Heart left ventricle (tissue), 16 donors: ENCODE results near the gene PTPRN2. TPM values are rescaled to one million over a fixed set of nuclear protein-coding genes. Genes with fewer than 3 reads are reported as not detected.
A peak's percentile ranks its signal among the peaks of the same experiment; 100 is the strongest.

ENCODE experiments used
- ATAC-seq, 4 donors: fragments of 200-7000 bp; cut with Tn5 transposase; one replicate each; pipeline ENCODE4 v1.9.1; 2020 to 2022; ENCODE audit warnings: moderate library complexity in 4 of 4, mild to moderate bottlenecking in 3 of 4, moderate number of reproducible peaks in 1 of 4
- DNase-seq, 5 donors: peaks; one replicate each; pipeline ENCODE4 v3.0.0-alpha.2; 2020
- H3K27ac ChIP-seq, 12 donors: fragments of 200-600 bp; sonication (generic) in 4 of 12; one replicate each; pipeline versions ENCODE4 v1.5.0 to v1.8.0; 2016 to 2022; ENCODE audit warnings: mild to moderate bottlenecking in 2 of 12
- H3K27me3 ChIP-seq, 9 donors: fragments of 200-600 bp; sonication (generic) in 2 of 9; one replicate each; pipeline versions ENCODE4 v1.5.1 to v1.8.0; 2016 to 2022; ENCODE audit warnings: mild to moderate bottlenecking in 3 of 9
- H3K36me3 ChIP-seq, 9 donors: fragments of 200-600 bp; sonication (generic) in 2 of 9; one replicate each; pipeline versions ENCODE4 v1.5.0 to v1.8.0; 2018 to 2022; ENCODE audit warnings: mild to moderate bottlenecking in 2 of 9
- H3K4me1 ChIP-seq, 12 donors: fragments of 200-600 bp; sonication (generic) in 4 of 12; one replicate each; pipeline versions ENCODE4 v1.5.0 to v1.8.0; 2016 to 2022; ENCODE audit warnings: mild to moderate bottlenecking in 3 of 12
- H3K4me3 ChIP-seq, 12 donors: fragments of 200-600 bp; sonication (generic) in 4 of 12; one replicate each; pipeline versions ENCODE4 v1.5.0 to v1.8.0; 2017 to 2022; ENCODE audit warnings: mild to moderate bottlenecking in 9 of 12, moderate library complexity in 4 of 12
- H3K9me3 ChIP-seq, 12 donors: fragments of 200-600 bp; sonication (generic) in 4 of 12; one replicate each; pipeline versions ENCODE4 v1.5.0 to v1.8.0; 2016 to 2022; ENCODE audit warnings: mild to moderate bottlenecking in 1 of 12
- CTCF ChIP-seq, 12 donors: fragments of 200-600 bp; sonication (generic) in 4 of 12; IDR thresholded peaks; one replicate each; pipeline versions ENCODE4 v1.5.0 to v1.8.0; 2018 to 2022; ENCODE audit warnings: antibody characterized with exemption in 12 of 12, mild to moderate bottlenecking in 5 of 12
- POLR2A ChIP-seq, 2 donors: fragments of 450-650 bp; IDR thresholded peaks; one replicate each; pipeline ENCODE4 v1.6.1; 2017; ENCODE audit warnings: antibody characterized with exemption in 2 of 2, mild to moderate bottlenecking in 2 of 2, moderate library complexity in 2 of 2
- WGBS, 4 donors: extraction: QIAGEN DNeasy Blood & Tissue Kit in 2 of 4; methylation state at CpG; one replicate each; pipeline versions ENCODE4 v1.1.5 to v1.1.7; 2013 to 2018; 5-methylcytosine and 5-hydroxymethylcytosine counted together
- intact Hi-C, 10 donors: fragments of 100-400 bp; cut with DNase I; formaldehyde crosslinking; loops; one replicate each; pipeline versions ENCODE4 v1.11.1 to v1.14.2; 2022
- polyA plus RNA-seq, 2 donors: library from polyadenylated mRNA; stranded (reverse); fragments of 200-250 nt; gene quantifications; one replicate each; pipeline ENCODE4 v1.2.3, GENCODE V29; 2013
- total RNA-seq, 9 donors: library from RNA; depleted of rRNA in 2 of 9; stranded (reverse); fragments of >200 nt in 2 of 9; fragmentation: NEBNext Ultra II Directional in 3 of 9; extraction: Animal tissue kit (Norgen Biotek cat#: 25700) in 3 of 9; gene quantifications; one replicate each; pipeline versions ENCODE4 v1.1.0 to v1.2.4, GENCODE V29; 2016 to 2023
- donor health status: ischemic (EF 13 %, LVEDD 7.1; RV severe dilation, severe dysfunction).
- donor health status: healthy with polysubstance abuse.
- donor health status: DM: no; HTN: yes; CAD: no.
- donor health status: DM: no; HTN: no; CAD: no.
- donor health status: ischemic (EF 25% LVEDD 6.9; RV normal size, moderate dysfunction).
- donor health status: ischemic (EF 25% LVEDD 5.7; RV mildly dilated, moderate dysfunction).
- donor health status: healthy.
- donor health status: DM: yes; HTN: yes; CAD: no.
- donor health status: ischemic (EF 35%, LVEDD 5.7; RV mildly dilated, moderate dysfunction).
- donor health status: nonischemic (EF 11% LVEDD 7.7; RV severe dilation, severe dysfunction).
- donor health status: DM: yes; HTN: yes; CAD: no.
- donor health status: PGD.
- donor health status: ischemic (EF 29% LVEDD 5.4; RV normal size, mild dysfunction).
- donor health status: nonischemic (EF 23%, LVEDD 6.1; RV moderate dilation, normal function).

PTPRN2 gene
- total and polyA plus RNA-seq, 11 donors: 0.61 to 2.3 (median 1.3) TPM

DNA sequence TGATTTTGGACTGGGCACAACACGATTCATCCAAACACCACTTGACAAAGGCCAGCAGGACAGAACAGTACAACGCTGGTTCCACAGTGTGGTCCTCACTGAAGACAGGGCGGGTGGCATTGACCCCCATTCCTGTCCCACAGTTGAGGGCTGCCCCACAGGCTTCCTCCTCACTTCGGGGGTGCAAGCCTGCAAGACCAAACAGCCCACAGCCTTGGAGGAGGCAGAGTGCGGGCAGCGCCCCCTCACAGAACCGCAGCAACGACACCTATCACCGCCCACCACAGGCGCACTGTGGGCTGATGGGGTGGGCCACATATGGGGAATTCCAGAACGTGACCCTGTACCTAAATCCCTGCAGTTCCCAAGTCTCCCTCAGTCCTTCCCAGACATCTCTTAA, 70.6 kb downstream of the PTPRN2 start:
- H3K27ac ChIP-seq: no peak overlapping the region
- intact Hi-C loops: no loop called here
- DNase-seq (no peak), ATAC-seq (no peak)
- no peak for TF ChIP-seq CTCF (IDR thresholded peaks at IDR 0.05)
- TF ChIP-seq POLR2A (IDR thresholded peaks at IDR 0.05): no peak
- H3K9me3 ChIP-seq: peaks cover 0 to 13% (median 6%) of the 10 kb centered on the region in 12 donors
- no peak overlapping the region for H3K4me3 ChIP-seq
- H3K36me3 ChIP-seq: no peaks in the 10 kb centered on the region
- WGBS, 4 donors: 82 to 89% (median 86%) methylated on average over 11 of the region's 11 CpGs
- no peaks in the 10 kb centered on the region for H3K4me1 ChIP-seq
- H3K27me3 ChIP-seq: peaks cover 0 to 28% (median 0%) of the 10 kb centered on the region in 9 donors

DNA sequence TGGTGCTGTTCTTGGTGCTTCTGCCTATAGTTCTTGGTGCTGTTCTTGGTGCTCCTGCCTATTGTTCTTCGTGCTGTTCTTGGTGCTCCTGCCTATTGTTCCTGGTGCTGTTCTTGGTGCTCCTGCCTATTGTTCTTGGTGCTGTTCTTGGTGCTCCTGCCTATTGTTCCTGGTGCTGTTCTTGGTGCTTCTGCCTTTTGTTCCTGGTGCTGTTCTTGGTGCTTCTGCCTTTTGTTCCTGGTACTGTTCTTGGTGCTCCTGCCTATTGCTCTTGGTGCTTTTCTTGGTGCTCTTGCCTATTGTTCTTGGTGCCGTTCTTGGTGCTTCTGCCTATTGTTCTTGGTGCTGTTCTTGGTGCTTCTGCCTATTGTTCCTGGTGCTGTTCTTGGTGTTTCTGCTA, 71.1 kb downstream of the PTPRN2 start:
- intact Hi-C loops: no loop called here
- H3K27ac ChIP-seq: no peak overlapping the region
- 87 to 90% (median 88%) methylated on average over 2 of the region's 2 CpGs for WGBS, 4 donors
- H3K36me3 ChIP-seq: no peaks in the 10 kb centered on the region
- no peak overlapping the region for H3K4me3 ChIP-seq
- TF ChIP-seq POLR2A (IDR thresholded peaks at IDR 0.05) (no peak), CTCF (IDR thresholded peaks at IDR 0.05) (no peak)
- no peaks in the 10 kb centered on the region for H3K4me1 ChIP-seq
- peaks cover 0 to 19% (median 10%) of the 10 kb centered on the region in 12 donors for H3K9me3 ChIP-seq
- DNase-seq (no peak), ATAC-seq (no peak)
- H3K27me3 ChIP-seq: peaks cover 0 to 28% (median 0%) of the 10 kb centered on the region in 9 donors

DNA sequence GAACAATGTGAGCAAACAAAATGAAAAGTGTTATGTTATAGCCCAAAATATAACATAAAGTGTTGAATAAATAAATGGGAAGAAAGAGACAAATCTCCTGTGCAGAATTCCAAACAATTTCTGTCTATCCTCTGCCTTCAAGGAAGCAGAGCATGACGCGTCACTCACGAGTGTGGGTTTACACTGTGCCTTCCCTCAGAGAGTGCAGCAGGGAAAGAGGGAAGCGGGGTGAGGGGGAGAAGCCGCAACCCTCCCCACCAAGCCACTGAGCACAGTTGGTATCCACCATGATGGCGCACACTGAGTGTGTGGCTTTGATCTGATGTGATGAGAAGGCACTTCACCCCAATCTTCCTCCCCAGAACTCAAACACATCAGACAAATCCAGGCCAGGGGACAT, 74.8 kb downstream of the PTPRN2 start:
- intact Hi-C loops: no loop called here
- WGBS, 4 donors: 85 to 91% (median 90%) methylated on average over 6 of the region's 6 CpGs
- peak in 1 of 5 donors; percentile 6 for DNase-seq

GRCh38 chr7:158512042-158512441, 75.6 kb downstream of the PTPRN2 start:
- Histone ChIP-seq H3K27ac (no peak overlapping the region), H3K4me3 (no peak overlapping the region), H3K36me3 (no peaks in the 10 kb centered on the region), H3K4me1 (no peaks in the 10 kb centered on the region), H3K9me3 (peaks cover 0 to 31% (median 13%) of the 10 kb centered on the region in 12 donors), H3K27me3 (peaks cover 0 to 3% (median 0%) of the 10 kb centered on the region in 9 donors)
- DNase-seq (no peak), ATAC-seq (no peak)
- WGBS, 4 donors: 70 to 81% (median 75%) methylated on average over 6 of the region's 6 CpGs
- intact Hi-C loops: no loop called here
- TF ChIP-seq POLR2A (IDR thresholded peaks at IDR 0.05) (no peak), CTCF (IDR thresholded peaks at IDR 0.05) (no peak)

More for the DNA sequence above, 74.8 kb downstream of the PTPRN2 start:
- no peak overlapping the region for H3K4me3 ChIP-seq
- peaks cover 0 to 31% (median 13%) of the 10 kb centered on the region in 12 donors for H3K9me3 ChIP-seq
- ATAC-seq: no peak
- no peaks in the 10 kb centered on the region for H3K36me3 ChIP-seq
- no peak overlapping the region for H3K27ac ChIP-seq
- H3K4me1 ChIP-seq: no peaks in the 10 kb centered on the region
- peaks cover 0 to 9% (median 0%) of the 10 kb centered on the region in 9 donors for H3K27me3 ChIP-seq
- TF ChIP-seq CTCF (IDR thresholded peaks at IDR 0.05) (no peak), POLR2A (IDR thresholded peaks at IDR 0.05) (no peak)
